Neural cell (in vitro differentiated cells): ENCODE measurements around the gene LY6G5B. TPM values are rescaled to one million over a fixed set of nuclear protein-coding genes. Genes with fewer than 3 reads are reported as not detected.

Experiments
- H2AFZ ChIP-seq: fragments of 200-600, 300-800 bp; sonication (generic), shearing (Covaris generic); 2 replicates; pipeline ENCODE4 v1.6.0; 2014; ENCODE audit warnings: low read depth, mild to moderate bottlenecking, antibody characterized with exemption, low read length, moderate library complexity
- H3F3A ChIP-seq: fragments of 200-600 bp; shearing (Covaris generic); 2 replicates; pipeline ENCODE4 v1.6.1; 2016; ENCODE audit warnings: mild to moderate bottlenecking, moderate library complexity, mixed read lengths, antibody characterized with exemption, low read length; ENCODE audit not compliant: insufficient read depth, poor library complexity, severe bottlenecking
- H3K27ac ChIP-seq: fragments of 200-600, 300-800 bp; sonication (generic), shearing (Covaris generic); 2 replicates; pipeline ENCODE4 v1.5.1; 2014; ENCODE audit warnings: mild to moderate bottlenecking, low read length, moderate library complexity
- H3K27me3 ChIP-seq: fragments of 300-800, 200-600 bp; sonication (generic), shearing (Covaris generic); 2 replicates; pipeline ENCODE4 v1.6.0; 2014; ENCODE audit warnings: mild to moderate bottlenecking, low read depth, low read length, moderate library complexity; ENCODE audit not compliant: insufficient read depth
- H3K36me3 ChIP-seq: fragments of 300-800, 200-600 bp; sonication (generic), shearing (Covaris generic); 2 replicates; pipeline ENCODE4 v1.5.1; 2014; ENCODE audit warnings: mild to moderate bottlenecking, antibody characterized with exemption, low read length, moderate library complexity; ENCODE audit not compliant: insufficient read depth
- H3K4me2 ChIP-seq: fragments of 300-800, 200-600 bp; sonication (generic), shearing (Covaris generic); 2 replicates; pipeline ENCODE4 v1.6.0; 2014; ENCODE audit warnings: mild to moderate bottlenecking, low read length
- H3K4me3 ChIP-seq: fragments of 300-800, 200-600 bp; sonication (generic), shearing (Covaris generic); 2 replicates; pipeline ENCODE4 v1.5.1; 2014; ENCODE audit warnings: mild to moderate bottlenecking, low read length, moderate library complexity
- H3K79me2 ChIP-seq: fragments of 200-600 bp; shearing (Covaris generic); replicated peaks from 2 replicates; pipeline ENCODE4 v1.6.0; 2014; ENCODE audit warnings: mild to moderate bottlenecking, low read length, moderate library complexity; ENCODE audit not compliant: insufficient read depth
- H3K9ac ChIP-seq: fragments of 300-800, 200-600 bp; sonication (generic), shearing (Covaris generic); 2 replicates; pipeline ENCODE4 v1.6.1; 2016; ENCODE audit warnings: mild to moderate bottlenecking, low read length, mixed read lengths
- H3K9me2 ChIP-seq: fragments of 200-600 bp; shearing (Covaris generic); 2 replicates; pipeline ENCODE4 v1.6.1; 2016; ENCODE audit warnings: mild to moderate bottlenecking, low read length, mixed read lengths; ENCODE audit not compliant: insufficient read depth
- H3K9me3 ChIP-seq: fragments of 200-600, 300-800 bp; sonication (generic), shearing (Covaris generic); 2 replicates; pipeline ENCODE4 v1.6.1; 2016; ENCODE audit warnings: mild to moderate bottlenecking, mixed run types, low read length, moderate library complexity, mixed read lengths
- H4K20me1 ChIP-seq: fragments of 200-600 bp; shearing (Covaris generic); 2 replicates; pipeline ENCODE4 v1.6.1; 2016; ENCODE audit warnings: mild to moderate bottlenecking, mixed run types; ENCODE audit not compliant: insufficient read depth
- CTCF ChIP-seq: fragments of 450-650 bp; IDR thresholded peaks from 2 replicates; pipeline ENCODE4 v1.5.1; 2014; ENCODE audit warnings: antibody characterized with exemption, mild to moderate bottlenecking, moderate library complexity; ENCODE audit not compliant: poor library complexity, severe bottlenecking
- EP300 ChIP-seq: fragments of 450-650 bp; conservative IDR thresholded peaks from 2 replicates; pipeline ENCODE4 v1.6.1; 2014; ENCODE audit warnings: antibody characterized with exemption, mild to moderate bottlenecking, moderate library complexity; ENCODE audit not compliant: poor library complexity, severe bottlenecking
- EZH2 ChIP-seq: fragments of 200-600, 300-800 bp; shearing (Covaris generic), sonication (generic); IDR thresholded peaks from 2 replicates; pipeline ENCODE4 v1.6.1; 2014; ENCODE audit warnings: antibody characterized with exemption, low read length, borderline replicate concordance, mild to moderate bottlenecking; ENCODE audit not compliant: insufficient read depth, poor library complexity, severe bottlenecking
- MXI1 ChIP-seq: fragments of 450-650 bp; conservative IDR thresholded peaks from 2 replicates; pipeline ENCODE4 v1.6.1; 2014; ENCODE audit warnings: antibody characterized with exemption, mild to moderate bottlenecking; ENCODE audit not compliant: poor library complexity, severe bottlenecking
- POLR2AphosphoS5 ChIP-seq: IDR thresholded peaks from 2 replicates; pipeline ENCODE4 v1.6.1; 2012
- RAD21 ChIP-seq: fragments of 450-650 bp; conservative IDR thresholded peaks from 2 replicates; pipeline ENCODE4 v1.6.1; 2014; ENCODE audit warnings: antibody characterized with exemption, mild to moderate bottlenecking, moderate library complexity
- REST ChIP-seq: IDR thresholded peaks from 2 replicates; pipeline ENCODE4 v1.6.1; 2012; ENCODE audit warnings: borderline replicate concordance
- SMC3 ChIP-seq: fragments of 450-650 bp; conservative IDR thresholded peaks from 2 replicates; pipeline ENCODE4 v1.6.1; 2014; ENCODE audit warnings: antibody characterized with exemption, mild to moderate bottlenecking, moderate library complexity; ENCODE audit not compliant: poor library complexity
- TAF1 ChIP-seq: IDR thresholded peaks from 2 replicates; pipeline ENCODE4 v1.6.1; 2012; ENCODE audit warnings: low read depth
- polyA plus RNA-seq: library from polyadenylated mRNA; depleted of rRNA; stranded (reverse); fragments of >200 nt; gene quantifications from 2 replicates; pipeline ENCODE4 v1.2.3, GENCODE V29; 2014

The LY6G5B gene
- polyA plus RNA-seq, 1 donor from 2014 or later: 4.0 TPM

GRCh38 chr6:31710523-31711219 is 40.9 kb downstream of the LY6G5B start:
- no peaks in the 10 kb centered on the region for H3K36me3 ChIP-seq
- no peaks in the 10 kb centered on the region for H3K9me2 ChIP-seq
- H3K4me3 ChIP-seq: no peak overlapping the region
- no peak overlapping the region for H3K4me2 ChIP-seq
- no peak overlapping the region for H2AFZ ChIP-seq
- TF ChIP-seq TAF1: no peak
- TF ChIP-seq SMC3: no peak
- no peak for TF ChIP-seq MXI1
- TF ChIP-seq EZH2: no peak
- no peak for TF ChIP-seq CTCF
- no peak for TF ChIP-seq EP300
- TF ChIP-seq RAD21: no peak
- no peak for TF ChIP-seq POLR2AphosphoS5
- TF ChIP-seq REST: no peak
- H3K9ac ChIP-seq: no peak overlapping the region
- no peaks in the 10 kb centered on the region for H3K79me2 ChIP-seq
- no peaks in the 10 kb centered on the region for H3K9me3 ChIP-seq
- H4K20me1 ChIP-seq: no peaks in the 10 kb centered on the region
- H3K27ac ChIP-seq: no peak overlapping the region
- no peaks in the 10 kb centered on the region for H3F3A ChIP-seq
- H3K27me3 ChIP-seq: no peaks in the 10 kb centered on the region

GRCh38 chr6:31711233-31711632 is 41.5 kb downstream of the LY6G5B start:
- no peak for TF ChIP-seq EZH2

More at GRCh38 chr6:31711233-31711632, 41.5 kb downstream of the LY6G5B start:
- no peaks in the 10 kb centered on the region for H3K79me2 ChIP-seq
- H3K27ac ChIP-seq: no peak overlapping the region
- H3K4me3 ChIP-seq: no peak overlapping the region
- H3K9ac ChIP-seq: no peak overlapping the region
- H3K27me3 ChIP-seq: no peaks in the 10 kb centered on the region
- no peaks in the 10 kb centered on the region for H3K9me3 ChIP-seq
- H2AFZ ChIP-seq: no peak overlapping the region
- no peaks in the 10 kb centered on the region for H4K20me1 ChIP-seq
- no peaks in the 10 kb centered on the region for H3K9me2 ChIP-seq
- H3F3A ChIP-seq: no peaks in the 10 kb centered on the region
- no peak overlapping the region for H3K4me2 ChIP-seq
- H3K36me3 ChIP-seq: no peaks in the 10 kb centered on the region
